ENCODE results near the gene STK33.

STK33 gene

DNA sequence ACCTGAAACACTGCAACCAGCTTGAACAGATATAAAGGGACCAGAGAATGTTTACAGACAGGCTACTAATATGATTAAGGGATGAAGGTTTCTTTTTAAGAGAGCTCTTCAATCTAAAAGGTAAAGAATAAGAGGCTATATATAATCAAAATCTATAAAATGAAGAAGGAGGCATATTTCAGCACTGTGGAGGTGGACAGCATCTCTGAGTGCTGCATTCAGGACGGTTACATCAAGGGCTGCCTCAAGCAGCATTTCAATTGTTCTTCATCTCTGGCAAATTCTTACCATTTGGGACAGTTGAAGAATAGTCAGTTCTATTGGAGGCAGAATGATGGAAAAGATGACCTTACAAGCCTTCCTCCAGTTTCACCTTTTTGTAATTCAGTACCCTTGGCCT is 190.7 kb downstream of the STK33 start:
- peak; percentile 13 for DNase-seq

DNA sequence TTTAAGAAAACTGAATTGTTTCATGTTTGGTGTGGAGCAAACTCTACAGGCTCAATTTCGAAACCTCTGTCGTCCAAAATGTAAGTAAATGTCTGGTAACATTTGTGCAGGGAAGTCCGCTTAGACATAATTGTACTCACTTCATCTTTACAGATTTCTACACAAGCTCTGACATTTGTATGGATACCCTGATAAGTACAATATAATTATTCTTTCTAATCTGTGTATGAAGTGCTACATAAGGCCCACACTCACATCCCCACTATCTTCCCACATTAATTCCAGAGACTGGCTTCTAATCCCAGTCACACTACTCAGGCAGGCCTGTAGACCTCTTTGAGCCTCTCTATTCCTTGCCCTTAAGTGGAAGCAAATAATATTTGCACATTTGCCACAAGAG is 201.1 kb downstream of the STK33 start:
- DNase-seq: no peak

DNA sequence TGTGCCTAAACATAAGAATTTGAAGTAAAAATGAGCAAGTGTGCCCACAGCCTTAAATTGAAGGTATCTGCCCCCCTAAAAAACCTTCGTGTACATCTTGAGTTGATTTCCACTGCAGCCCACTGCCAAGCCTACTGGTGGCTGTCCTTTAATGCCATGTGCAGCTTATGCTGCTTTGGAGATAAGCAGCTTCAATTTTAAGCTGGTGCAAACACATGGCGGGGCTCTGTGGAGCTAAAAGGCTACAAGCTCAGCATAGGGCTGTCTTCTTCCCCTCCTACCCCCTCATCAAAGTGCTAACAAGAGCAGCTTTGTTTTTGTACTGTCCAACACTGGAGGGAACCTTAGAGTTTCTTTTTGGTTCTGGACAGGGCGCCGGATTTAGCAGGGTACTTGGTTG is 201.9 kb downstream of the STK33 start:
- DNase-seq: no peak

DNA sequence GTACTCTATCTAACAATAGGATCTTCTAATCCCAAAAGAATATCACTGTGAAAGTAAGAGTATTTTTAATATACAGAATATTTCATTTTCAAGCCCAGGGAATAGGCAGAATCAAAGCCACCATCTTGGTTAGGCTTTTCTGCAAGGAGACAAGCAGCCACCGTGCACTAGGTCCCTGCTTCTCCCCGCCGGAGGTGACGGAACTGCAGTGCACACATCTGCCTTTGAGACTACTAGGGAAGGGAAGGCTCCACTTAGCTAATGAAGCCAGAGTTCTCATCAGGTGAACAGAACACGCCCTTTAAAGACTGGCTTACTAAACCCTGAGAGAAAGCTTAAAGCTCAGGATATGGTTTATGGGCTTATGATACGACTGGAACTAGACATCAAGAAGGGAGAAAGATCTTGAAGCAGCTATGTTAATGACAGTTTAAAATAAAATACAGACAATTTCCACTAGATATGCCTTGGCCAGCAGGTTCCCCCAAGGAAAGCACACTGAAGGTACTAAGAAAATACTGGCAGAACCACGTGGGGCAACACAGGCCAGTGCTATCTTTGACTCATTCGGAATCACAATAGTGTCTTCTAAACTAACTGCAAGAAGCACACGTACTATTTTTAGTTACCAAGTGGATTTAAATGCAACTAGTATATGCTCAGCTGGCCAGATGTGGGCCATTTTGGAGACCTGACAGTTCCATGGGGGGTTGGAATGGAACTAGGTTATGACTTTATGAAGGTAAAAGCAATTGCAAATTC is 203.0 kb downstream of the STK33 start:
- no peak for DNase-seq

DNA sequence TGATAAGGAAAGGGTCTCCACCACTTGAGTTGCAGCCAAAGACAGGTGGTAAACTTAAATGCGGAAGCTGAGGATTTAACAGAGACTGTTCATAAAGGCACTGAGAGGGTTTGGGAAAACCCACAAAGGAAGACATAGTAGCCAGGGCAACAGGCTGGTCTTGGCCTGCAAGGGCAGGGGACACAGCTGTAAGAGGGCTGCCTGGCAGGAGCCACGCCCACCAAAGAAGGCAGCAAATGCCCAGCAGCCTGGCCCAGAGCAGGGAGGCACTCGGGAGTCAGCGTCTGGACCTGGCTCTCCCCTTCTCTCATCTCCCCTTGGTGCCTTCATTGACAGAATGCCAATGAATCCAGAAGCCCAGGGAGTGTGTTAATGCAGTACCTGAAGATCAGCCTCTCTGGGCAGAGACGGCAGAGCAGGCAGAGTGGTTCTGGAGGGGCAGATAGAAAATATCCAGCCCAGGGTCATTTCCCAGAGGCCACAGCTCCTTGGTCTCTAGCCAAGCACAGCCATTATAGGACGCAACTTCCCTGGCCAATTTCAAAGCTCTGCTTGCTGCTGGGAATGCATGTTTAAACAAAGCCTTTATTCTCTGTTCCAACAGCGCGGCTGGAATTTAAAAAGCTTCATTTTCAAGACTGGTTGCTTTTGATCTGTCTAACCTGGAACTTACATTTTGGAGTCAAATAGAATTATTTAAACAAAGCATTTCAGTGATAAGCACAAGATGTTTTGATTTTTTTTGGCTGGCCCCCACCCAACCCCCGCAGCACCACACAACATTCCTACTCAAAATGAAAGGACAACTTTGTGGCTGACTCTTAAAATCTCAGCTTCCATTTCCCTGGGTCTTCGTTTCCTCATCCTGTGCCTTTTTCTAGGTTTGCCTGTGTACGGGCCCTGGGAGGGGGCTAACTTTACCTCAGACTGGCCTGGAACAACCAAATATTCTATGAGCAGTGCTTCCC is 204.7 kb downstream of the STK33 start:
- DNase-seq: no peak

DNA sequence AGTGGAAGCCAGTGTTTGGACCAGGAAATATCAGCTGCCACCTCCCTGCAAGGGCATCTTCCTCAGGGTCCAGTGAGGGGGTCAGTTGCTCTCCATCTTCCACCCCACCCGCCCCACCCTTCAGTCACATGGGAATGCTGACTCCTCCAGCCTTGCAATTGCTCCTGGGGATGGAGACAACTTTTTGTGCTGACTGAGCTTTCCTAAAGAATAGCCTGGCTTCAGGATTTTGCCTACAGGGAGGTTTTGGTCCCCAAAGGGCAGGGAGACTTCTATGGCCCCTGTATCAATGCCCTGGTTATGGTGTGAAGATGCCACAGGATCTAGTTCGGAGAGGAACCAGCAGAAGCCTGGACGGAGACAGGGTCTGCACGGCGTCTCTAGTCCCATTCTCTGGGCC is 206.3 kb downstream of the STK33 start:
- DNase-seq: no peak

DNA sequence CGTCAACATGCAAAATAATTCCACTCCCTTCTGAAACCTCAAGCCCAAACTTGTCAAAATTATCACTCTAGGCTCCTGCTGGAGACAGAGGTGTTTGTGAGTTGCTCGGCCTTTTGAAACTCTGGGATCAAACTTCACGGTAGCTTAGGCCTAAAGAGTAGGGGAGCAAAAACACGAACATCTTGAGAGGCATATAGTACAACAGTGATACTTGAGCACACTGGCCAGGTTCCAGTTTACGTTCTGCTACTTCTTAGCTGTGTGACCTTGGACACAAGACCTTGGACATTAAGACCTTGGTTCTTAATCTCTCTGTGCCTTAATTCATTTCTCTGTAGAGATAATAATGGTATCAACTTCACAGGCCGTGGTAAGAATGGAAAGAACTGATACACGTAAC is 206.9 kb downstream of the STK33 start:
- no peak for DNase-seq

DNA sequence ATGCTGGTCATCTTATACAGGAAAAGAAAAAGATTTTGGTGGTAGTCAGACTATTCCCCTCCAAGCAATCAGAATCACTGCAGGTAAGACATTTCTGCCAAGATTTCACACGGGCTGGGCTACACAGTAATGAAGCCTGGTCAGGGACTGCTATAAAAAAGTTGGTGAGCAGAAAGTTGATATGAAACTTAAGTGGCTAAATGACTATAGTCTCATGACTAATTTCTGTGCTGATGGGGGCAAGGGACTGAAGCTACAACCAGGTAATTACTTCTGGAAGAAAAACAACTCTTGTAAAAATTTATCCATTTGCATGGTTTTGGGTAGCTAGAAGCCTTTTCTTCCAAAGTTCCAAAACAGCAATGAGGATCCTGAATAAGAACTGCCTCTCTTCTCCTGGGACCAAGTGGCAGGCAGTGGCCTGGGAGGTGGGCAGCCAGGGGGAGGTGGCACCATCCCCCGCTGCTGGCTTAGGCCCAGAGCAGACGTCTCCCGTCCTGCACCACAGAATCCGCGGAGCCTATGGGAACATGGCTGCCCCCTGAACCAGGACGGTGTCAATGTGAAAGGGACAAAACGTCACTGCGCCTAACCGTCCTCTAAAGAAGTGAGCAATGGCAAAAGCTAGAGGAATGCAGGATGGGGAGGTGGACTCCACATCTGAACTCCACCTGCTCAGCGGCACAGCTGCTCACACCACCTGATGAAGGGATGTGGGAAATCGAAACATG is 207.7 kb downstream of the STK33 start:
- DNase-seq: no peak

DNA sequence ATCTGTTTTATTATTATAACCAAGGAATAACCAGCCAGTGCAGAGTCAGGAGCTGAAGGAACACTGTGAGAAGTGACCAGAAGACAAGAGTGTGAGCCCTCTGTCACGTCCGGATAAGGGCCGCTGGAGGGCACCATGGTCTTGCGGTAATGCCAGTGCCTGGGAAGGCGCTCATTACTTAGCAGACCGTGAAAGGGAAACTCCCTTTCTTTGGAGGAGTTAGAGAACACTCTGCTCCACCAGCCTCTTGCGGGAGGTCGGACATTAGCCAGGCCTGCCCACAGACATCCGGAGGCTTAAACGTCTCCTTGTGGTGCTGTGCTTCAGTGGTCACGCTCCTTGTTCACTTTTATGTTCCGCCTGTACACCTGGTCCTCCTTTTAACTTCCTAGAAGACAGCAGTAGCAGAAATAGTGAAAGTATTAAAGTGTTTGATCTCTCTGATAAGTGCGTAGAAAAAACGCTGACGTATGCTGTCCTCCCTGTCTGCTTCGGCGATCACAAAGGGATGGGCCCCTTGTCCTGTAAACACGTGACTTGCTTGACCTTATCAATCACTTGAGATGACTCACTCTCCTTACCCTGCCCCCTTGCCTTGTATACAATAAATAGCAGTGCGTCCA is 209.7 kb downstream of the STK33 start:
- DNase-seq: peak; percentile 67

DNA sequence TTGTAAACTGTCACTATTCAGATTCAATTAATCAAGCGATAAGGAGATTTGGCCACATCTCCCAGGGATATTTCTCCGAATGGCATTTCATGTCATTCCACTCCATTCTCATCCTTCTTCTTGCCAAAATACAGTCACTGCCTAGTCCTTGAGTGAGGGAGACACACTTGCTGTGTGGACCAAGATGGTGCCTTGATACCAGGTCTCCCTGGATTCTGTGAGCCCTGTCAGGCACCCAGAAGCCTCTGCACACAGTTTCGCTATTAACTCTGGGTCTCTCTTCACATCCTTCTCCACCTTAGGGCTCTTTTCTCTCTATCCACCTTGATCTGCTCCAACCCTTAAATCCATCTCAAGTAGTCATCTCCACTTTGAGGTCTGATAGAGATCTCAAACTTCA is 210.4 kb downstream of the STK33 start:
- no peak for DNase-seq

DNA sequence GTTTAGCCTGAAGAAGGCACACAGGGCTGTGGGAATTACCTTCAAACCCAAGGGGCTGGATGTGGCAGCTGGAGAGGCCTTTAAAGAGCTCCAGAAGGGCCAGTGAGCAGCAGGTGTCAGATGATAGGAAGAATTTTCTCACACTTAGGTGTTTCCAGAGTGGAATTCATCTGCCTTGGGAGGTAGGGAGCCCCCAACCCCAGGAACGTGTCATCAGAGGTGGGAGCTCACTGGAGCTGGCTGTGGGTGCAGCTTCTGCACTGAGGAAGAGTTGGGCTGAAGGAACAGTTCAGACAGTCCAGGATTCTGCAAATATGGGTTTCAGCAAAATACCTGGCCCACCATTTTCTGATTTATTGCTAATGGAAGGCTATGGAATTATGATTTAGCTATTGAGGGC is 210.8 kb downstream of the STK33 start:
- no peak for DNase-seq

DNA sequence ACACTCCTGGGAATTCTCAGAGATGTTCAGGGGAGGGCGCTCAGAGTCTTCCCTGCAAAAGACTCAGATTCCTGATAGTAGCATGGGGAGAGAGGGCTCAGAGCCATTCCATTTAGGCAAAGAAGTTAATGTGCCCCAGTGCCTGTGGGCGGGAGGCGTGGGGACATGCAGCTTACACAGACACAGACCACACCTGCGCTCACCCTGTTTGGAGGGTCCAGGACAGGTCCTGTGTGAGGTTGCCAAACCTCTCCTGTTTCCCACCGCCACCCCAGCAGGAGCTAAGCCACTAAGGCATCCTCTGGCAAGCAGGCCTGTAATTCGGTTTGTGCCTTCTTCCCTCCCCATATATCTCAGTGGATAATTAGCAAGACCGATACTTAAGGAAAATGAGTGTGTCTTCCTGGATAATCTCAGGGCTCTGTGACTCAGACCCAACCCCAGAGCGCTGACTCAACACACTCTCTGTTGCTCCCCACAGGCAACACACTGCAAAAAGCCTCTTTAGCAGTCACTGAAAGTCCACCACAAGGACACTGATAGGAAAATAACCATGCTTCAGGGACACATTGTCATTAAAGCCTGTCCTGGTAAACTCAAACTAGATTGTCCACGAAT is 211.5 kb downstream of the STK33 start:
- no peak for DNase-seq

DNA sequence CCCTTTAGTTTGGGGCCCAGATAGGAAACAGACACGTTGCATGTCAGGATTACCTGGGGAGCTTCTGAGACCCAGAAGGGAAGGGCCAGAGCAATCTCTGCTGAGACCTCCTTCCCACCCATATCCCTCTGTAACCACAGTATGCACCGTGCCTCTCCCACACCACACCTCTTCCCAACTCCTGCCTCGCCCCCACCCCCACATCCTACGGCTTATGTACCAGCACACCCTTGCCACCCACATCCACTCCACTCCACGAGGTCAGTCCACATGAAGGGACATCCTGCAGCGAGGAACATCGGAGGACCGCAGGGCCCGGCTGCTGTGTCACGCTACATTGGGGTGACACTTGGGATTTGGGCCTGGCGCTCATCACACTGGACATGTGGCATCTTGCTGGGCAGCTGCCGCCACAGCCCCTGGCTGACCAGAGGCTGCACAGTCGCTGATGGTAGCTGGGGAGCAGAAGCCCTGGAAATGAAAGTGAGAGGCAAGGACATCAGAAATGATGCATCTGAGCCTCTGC is 212.1 kb downstream of the STK33 start:
- DNase-seq: no peak

DNA sequence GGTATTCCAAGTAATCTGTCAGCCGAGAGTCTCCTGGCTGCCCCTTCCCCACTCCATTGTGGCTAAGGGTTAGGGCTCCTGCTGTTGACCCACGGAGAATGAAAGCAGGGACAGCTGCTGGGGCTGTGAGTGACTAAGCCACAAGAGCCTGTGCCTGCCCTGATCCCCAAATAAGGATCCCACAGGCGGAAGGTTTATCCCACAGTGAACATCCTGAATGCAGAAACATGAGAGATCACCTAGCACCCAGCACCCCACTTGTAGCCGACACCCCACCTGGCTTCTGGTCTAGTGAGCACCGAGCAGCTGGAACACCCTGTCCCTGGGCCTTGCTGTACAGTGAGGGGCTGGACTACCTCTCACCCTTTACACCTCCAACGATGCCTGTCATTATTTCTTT is 212.7 kb downstream of the STK33 start:
- no peak for DNase-seq

DNA sequence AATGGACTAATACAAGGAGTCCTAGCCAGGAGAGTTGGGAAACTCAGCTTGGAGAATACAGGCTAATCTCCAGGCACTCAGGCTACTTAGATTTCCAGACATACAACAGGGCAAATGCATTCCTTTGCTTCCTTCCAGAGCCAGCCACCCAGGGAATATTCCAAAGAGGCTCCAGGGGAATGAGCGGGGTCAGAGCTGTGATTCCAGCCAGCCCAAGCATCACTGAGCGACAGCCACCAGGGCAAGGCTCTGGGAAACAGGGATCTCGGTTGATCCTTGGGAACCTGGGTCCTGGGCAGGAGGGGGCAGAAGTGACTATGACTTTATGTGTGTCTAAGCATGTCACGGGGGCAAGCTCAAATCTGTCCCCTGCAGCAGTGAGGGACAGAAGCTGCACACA is 218.1 kb downstream of the STK33 start:
- DNase-seq: no peak

DNA sequence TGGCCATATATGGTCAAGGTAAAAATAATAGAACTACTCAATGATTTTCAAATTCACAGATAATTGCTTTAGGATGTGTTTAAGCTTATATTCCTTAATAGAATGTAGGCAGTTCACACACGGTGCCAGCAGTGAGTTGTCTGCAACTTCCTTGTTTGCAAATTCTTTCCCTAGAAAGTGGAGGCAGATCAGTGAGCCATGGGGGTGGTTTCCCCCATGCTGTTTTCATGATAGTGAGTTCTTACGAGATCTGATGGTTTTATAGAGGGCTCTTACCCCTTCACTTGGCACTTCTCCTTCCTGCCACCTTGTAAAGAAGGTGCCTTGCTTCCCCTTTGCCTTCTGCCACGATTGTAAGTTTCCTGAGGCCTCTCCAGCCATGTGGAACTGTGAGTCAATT is 218.6 kb downstream of the STK33 start:
- no peak for DNase-seq

DNA sequence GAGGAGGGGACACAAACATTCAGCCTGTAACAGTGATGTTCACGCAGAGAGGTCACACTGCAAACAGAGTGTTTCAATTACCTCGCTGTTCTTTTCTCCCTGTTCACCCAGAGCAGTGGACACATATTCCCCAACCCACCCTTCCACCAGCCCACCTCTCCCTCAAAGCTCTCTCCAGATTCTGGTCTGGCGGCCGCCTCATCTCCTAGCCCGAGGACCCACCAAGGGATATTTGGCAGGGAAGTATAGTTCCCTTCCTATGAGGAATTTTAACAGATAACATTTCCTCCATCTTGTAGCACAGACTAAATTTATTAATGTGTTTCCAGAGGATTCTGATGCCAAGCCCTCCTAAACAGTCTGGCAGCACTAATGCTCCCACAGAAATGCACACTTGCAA is 219.3 kb downstream of the STK33 start:
- DNase-seq: no peak

DNA sequence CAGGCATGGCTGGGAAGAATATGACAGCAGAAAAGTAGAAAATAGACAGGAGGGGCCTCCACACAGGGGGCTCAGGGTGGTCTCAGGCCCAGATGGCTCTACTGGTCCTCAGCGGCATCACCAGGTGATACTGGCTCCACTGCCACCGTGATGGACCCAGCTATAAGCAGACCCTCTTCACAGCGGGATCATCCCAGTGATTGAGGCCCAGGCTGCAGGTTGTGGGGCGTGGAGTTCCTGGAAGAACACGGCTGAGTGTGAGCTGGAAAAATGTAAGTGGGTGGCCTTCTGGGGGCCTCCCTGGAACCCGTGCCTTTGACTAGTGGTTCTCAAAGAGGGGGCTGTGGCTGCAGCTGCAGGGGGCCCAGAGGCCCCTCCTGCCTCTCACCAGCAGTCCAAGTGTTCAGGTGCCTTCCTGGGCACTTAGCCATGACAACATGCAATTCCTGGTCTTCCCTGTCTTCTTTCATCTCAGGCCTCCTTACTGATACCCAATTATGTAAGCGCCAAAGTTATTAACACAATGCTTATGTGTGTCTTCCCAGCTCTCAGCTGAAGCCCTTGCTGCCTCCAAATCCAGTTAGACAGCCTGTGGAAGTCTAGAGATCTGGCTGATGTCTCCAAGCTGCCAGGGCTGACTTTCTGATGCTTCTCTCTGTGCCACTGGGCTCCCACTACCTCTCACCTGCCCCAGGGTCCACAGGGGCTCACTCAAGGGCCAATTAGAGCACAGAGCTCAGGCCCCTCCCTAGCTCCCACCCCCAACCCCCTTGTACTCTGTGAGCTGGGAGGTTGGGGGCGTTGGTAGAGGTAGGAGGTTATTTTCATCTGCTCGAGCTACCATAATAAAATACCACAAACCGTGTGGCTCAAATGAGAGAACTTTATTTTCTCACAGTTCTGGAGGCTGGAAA is 220.3 kb downstream of the STK33 start:
- no peak for DNase-seq

DNA sequence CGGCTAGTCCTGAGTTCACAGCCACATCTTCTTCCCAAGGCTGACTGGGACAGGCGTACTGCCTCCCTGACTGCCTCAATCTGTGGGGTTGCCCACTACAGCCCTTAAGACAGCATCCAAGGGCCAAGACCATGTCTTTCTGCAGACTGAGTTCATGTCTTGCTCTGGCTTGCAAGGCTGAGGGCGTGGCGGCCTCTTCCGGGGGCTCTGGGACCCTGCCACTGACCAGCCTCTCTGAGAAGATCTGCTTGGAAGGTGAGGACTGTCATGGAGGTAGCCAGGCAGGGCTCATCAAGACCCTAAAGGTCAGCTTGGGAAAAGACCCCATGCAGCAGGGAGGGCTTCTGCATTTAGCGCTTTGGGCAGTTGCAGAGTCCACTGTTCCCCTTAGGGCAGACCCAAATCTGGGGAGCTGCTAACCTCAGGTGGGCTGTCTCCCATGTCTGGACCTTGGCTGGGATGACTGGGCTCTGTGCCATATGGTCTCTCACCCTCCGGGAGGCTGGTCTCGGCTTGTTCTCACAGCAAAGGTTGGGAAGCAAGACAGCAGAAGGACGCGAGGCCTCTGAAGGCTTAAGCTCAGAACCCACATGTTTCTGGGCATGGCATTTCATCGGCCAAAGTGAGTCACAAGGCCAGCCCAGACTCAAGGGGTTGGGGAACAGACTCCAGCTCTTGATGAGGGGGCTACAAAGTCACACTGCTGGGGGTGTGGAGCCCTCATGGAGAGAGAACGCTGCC is 221.2 kb downstream of the STK33 start:
- DNase-seq: no peak

DNA sequence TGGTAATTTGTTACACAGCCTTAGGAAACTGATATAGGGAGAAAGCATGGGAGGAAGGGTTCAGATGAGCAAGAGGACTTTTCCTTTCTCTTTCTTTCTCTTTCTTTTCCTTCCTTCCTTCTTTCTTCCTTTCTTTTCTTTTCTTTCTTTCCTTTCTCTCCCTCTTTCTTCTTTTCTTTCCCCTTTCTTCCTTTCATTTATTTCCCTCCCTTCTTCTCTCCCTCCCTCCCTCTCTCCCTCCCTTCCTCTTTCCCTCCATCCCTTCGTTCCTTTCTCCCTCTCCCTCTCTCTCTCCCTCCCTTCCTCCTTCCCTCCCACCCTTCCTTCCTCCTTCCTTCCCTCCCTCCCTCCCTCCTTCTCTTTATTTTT is 222.5 kb downstream of the STK33 start:
- DNase-seq: no peak
